Ectodermal cell (in vitro differentiated cells): ENCODE measurements around the gene RNF207.
"Not testable (repeated sequence)": the region's sequence is repeated elsewhere in the genome, so short reads cannot be mapped to it uniquely, and the experiment has no call there.

Experiments
- H3K27ac ChIP-seq: 2 replicates; pipeline ENCODE4 v1.7.0; 2013; ENCODE audit warnings: mild to moderate bottlenecking, low read depth, low read length; ENCODE audit not compliant: insufficient read depth, poor library complexity, severe bottlenecking
- H3K27me3 ChIP-seq: 2 replicates; pipeline ENCODE4 v1.7.0; 2013; ENCODE audit warnings: mild to moderate bottlenecking, low read length; ENCODE audit not compliant: insufficient read depth, control insufficient read depth, poor library complexity, severe bottlenecking
- H3K36me3 ChIP-seq: one replicate; pipeline ENCODE4 v1.7.0; 2013; ENCODE audit warnings: low read length; ENCODE audit not compliant: control insufficient read depth, insufficient read depth
- H3K4me1 ChIP-seq: one replicate; pipeline ENCODE4 v1.7.0; 2013; ENCODE audit warnings: low read length; ENCODE audit not compliant: control insufficient read depth, insufficient read depth
- H3K4me3 ChIP-seq: 2 replicates; pipeline ENCODE4 v1.7.0; 2013; ENCODE audit warnings: low read depth, low read length, control low read depth; ENCODE audit not compliant: insufficient read depth
- H3K9me3 ChIP-seq: 2 replicates; pipeline ENCODE4 v1.7.0; 2013; ENCODE audit warnings: mild to moderate bottlenecking, low read length, moderate library complexity; ENCODE audit not compliant: control insufficient read depth
- WGBS, 2 experiments: methylation state at CpG; one replicate each; pipeline ENCODE4 v1.1.7; 2013; ENCODE audit warnings: missing lambda C conversion rate in 2 of 2; 5-methylcytosine and 5-hydroxymethylcytosine counted together

Gene RNF207

GRCh38 chr1:6212193-6212959 lies 6.5 kb downstream of the RNF207 start:
- Histone ChIP-seq H3K4me1 (peaks cover 12% of the 10 kb centered on the region), H3K27me3 (peaks cover 28% of the 10 kb centered on the region), H3K27ac (no peak overlapping the region), H3K4me3 (no peak overlapping the region), H3K9me3 (no peaks in the 10 kb centered on the region), H3K36me3 (no peaks in the 10 kb centered on the region)
- WGBS, 2 experiments, result 92 to 93% methylated on average over 20 of the region's 20 CpGs

DNA sequence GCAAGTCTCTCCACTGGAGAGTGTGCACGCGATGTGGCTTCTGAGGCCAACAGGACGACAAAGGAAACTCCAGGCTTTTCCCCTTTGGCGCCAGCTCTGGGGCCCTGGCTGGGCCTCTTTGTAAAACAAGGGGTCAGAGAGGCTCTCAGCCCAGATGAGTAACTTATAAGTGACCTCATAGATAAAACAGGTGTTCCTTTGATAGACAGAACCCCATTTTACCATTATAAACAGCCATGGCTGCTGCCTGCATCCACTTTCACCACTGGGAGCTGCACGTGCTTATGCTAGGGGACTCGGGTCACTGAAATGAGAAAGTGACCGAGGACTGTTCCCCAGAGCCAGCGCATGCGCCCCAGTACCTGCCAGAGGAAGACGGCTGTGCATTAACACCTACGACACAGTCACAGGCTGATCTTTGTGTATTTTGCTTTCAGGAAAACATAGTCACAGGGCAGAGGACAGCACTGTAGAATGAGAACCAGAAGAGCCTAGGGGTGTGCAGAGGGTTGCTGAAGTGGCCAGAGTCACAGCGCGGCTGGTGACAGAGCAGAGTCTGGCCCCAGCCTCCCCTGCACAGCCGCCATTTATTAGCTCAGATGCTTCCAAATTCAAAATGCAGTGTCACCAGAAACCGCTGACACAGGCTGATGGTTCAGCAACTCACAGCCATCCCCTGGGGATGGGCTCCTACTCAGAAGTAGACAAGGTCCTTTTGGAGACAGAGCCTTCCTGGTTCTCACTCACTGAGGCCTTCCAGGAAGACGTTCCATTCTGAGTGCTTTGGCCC lies 12.7 kb downstream of the RNF207 start:
- WGBS, 2 experiments, result 91 to 93% methylated on average over 16 of the region's 16 CpGs
- H3K4me3 ChIP-seq, result no peak overlapping the region
- H3K27me3 ChIP-seq, result no peaks in the 10 kb centered on the region
- H3K27ac ChIP-seq, result no peak overlapping the region
- H3K4me1 ChIP-seq, result no peaks in the 10 kb centered on the region
- peaks cover 9% of the 10 kb centered on the region for H3K36me3 ChIP-seq
- no peaks in the 10 kb centered on the region for H3K9me3 ChIP-seq

DNA sequence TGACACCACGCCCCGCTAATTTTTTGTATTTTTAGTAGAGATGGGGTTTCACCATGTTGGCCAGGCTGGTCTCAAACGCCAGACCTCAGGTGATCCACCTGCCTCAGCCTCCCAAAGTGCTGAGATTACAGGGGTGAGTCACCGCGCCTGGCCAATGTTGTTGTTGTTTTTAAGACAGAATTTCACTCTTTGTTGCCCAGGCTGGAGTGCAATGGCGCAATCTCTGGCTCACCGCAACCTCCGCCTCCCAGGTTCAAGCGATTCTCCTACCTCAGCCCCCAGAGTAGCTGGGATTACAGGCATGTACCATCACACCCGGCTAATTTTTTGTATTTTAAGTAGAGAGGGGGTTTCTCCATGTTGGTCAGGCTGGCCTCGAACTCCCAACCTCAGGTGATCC lies 13.7 kb downstream of the RNF207 start:
- H3K27me3 ChIP-seq, H3K4me3 ChIP-seq, H3K4me1 ChIP-seq, H3K27ac ChIP-seq, H3K9me3 ChIP-seq: not testable (repeated sequence)
- H3K36me3 ChIP-seq, result peaks cover 20% of the 10 kb centered on the region
- 93 to 94% methylated on average over 11 of the region's 11 CpGs for WGBS, 2 experiments

- no peak overlapping the region for H3K4me3 ChIP-seq
- no peak overlapping the region for H3K27ac ChIP-seq
- H3K4me1 ChIP-seq, result no peaks in the 10 kb centered on the region
- H3K36me3 ChIP-seq, result peaks cover 20% of the 10 kb centered on the region
- H3K27me3 ChIP-seq, result no peaks in the 10 kb centered on the region
- H3K9me3 ChIP-seq, result no peaks in the 10 kb centered on the region
- 92% methylated on average over 8 of the region's 8 CpGs for WGBS, 2 experiments
These were observed 14.3 kb downstream of the RNF207 start for GRCh38 chr1:6220236-6220635.

DNA sequence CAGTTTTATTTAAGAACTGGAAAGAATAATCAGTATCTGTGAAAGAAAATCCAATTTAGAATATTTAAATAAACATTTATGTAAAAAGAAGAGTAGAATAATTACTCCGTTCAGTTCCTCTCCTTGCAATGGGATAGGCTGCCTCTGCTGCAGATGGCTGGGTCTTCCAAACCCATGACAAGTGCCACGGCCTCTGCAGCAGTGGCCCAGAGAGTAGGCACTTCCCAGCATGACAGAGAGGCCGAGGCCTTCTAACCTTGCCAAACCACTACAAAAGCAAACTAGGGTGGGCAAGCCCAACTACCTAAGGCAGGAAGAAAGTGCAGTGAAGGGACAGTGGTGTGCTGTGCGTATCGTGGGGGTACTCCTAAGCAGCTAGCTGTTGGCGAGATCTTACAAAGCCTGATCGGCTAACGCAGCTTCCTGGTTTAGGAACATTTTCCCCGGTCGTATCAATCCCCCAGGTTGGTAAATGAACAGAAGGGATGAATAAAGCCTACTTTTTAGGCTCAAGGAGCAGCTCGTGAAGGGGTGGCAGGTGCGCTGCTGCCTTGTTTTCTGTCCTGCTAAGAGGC lies 15.4 kb downstream of the RNF207 start:
- Histone ChIP-seq H3K36me3 (peaks cover 27% of the 10 kb centered on the region), H3K27ac (no peak overlapping the region), H3K4me1 (no peaks in the 10 kb centered on the region), H3K27me3 (no peaks in the 10 kb centered on the region), H3K4me3 (no peak overlapping the region), H3K9me3 (no peaks in the 10 kb centered on the region)
- WGBS, 2 experiments, result 95 to 96% methylated on average over 12 of the region's 12 CpGs

DNA sequence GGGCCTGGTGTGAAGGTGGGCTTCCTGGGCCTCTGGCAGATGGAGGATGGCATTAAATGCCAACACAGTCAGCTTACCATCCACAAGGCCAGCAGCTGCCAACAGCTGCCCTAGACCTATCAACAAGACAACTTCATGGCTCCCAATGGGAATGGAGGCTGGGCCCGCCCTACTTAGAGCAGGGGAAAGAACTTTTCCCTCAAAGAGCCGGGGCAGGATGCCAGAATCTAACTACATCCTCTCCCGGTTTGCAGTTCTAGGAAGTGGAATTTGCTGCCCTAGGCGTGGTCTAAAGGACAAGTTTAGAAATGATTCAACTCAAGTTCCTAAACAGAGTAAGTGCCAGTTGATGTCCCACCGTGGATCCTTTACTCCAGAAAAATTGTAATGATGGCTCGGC lies 16.7 kb downstream of the RNF207 start:
- no peak overlapping the region for H3K27ac ChIP-seq
- WGBS, 2 experiments, result 95 to 96% methylated on average over 6 of the region's 6 CpGs
- H3K9me3 ChIP-seq, result no peaks in the 10 kb centered on the region
- no peak overlapping the region for H3K4me3 ChIP-seq
- no peaks in the 10 kb centered on the region for H3K4me1 ChIP-seq
- H3K36me3 ChIP-seq, result peaks cover 37% of the 10 kb centered on the region
- no peaks in the 10 kb centered on the region for H3K27me3 ChIP-seq

DNA sequence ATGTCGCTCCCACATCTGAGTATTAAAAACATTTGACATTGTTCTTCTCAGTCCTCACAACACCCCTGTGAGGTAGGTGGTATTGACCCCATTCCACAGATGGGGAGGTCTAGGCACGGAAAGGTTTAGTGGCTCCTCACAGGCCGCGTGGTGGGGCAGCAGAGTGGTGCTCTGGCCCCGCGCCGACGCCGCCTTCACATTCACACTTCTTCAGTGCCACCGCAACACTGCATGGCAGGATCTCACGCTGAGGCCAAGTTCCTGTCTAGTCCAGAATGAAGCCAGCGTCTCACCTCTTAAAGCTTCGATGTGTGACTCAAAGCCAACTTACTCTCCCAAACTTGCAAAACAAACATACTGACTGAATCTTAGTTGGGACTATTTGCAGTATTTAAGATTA lies 17.7 kb downstream of the RNF207 start:
- Histone ChIP-seq H3K27me3 (no peaks in the 10 kb centered on the region), H3K27ac (no peak overlapping the region), H3K4me3 (no peak overlapping the region), H3K36me3 (peaks cover 37% of the 10 kb centered on the region), H3K4me1 (no peaks in the 10 kb centered on the region), H3K9me3 (no peaks in the 10 kb centered on the region)
- WGBS, 2 experiments, result 96 to 97% methylated on average over 13 of the region's 13 CpGs

DNA sequence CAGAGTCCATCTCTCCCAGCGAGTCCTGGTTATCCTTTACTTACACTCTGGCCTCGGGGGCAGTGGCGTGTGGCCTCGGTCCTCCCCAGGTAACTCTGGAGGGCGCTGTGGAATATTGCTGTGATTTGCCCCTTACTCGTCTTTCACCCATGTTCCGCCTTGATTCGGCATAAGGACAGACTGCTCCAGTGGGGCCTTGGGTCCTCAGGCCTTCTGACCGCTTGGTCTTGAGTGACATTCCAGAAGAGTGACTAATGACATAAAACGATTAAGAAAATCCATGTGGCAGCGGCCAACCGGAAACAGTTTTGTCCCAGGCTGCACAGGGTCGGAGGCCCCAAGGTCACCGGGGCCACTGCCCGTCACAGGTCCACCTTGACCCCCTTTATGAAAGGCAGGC lies 18.8 kb downstream of the RNF207 start:
- Histone ChIP-seq H3K27me3 (no peaks in the 10 kb centered on the region), H3K27ac (no peak overlapping the region), H3K9me3 (no peaks in the 10 kb centered on the region), H3K36me3 (peaks cover 40% of the 10 kb centered on the region), H3K4me3 (no peak overlapping the region), H3K4me1 (no peaks in the 10 kb centered on the region)
- WGBS, 2 experiments, result 96% methylated on average over 15 of the region's 15 CpGs

DNA sequence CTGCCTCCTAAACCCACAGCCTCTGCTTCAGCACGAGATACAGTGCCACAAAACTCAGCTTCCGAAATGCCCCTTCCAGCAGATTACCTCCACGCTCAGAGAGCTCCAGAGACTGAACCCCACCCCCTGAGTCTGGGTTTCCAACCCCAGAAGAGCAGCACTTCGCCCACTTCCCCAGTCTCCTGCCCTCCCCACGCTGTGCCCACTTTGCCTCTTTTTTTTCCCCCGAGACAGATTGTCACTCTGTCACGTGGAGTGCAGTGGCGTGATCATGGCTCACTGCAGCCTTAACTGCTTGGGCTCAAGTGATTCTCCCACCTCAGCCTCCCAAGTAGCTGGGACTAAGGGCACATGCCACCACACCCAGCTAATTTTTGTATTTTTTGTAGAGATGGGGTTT lies 19.7 kb downstream of the RNF207 start:
- Histone ChIP-seq H3K27ac (no peak overlapping the region), H3K4me3 (no peak overlapping the region), H3K27me3 (no peaks in the 10 kb centered on the region), H3K36me3 (peaks cover 44% of the 10 kb centered on the region), H3K4me1 (no peaks in the 10 kb centered on the region), H3K9me3 (no peaks in the 10 kb centered on the region)
- WGBS, 2 experiments, result 95 to 96% methylated on average over 8 of the region's 8 CpGs

GRCh38 chr1:6233376-6233775 lies 27.5 kb downstream of the RNF207 start:
- 84 to 89% methylated on average over 1 of the region's 1 CpG for WGBS, 2 experiments

More at GRCh38 chr1:6233376-6233775, 27.5 kb downstream of the RNF207 start:
- H3K9me3 ChIP-seq, result no peaks in the 10 kb centered on the region
- no peak overlapping the region for H3K27ac ChIP-seq
- H3K27me3 ChIP-seq, result no peaks in the 10 kb centered on the region
- H3K4me1 ChIP-seq, result peaks cover 13% of the 10 kb centered on the region
- no peak overlapping the region for H3K4me3 ChIP-seq
- H3K36me3 ChIP-seq, result peaks cover 32% of the 10 kb centered on the region
